SK-N-SH (cell line): ENCODE measurements around the gene ABHD4. TPM values are rescaled to one million over a fixed set of nuclear protein-coding genes. Genes with fewer than 3 reads are reported as not detected.

Source experiments
- CTCF ChIA-PET: fragments of 300-600, 350-600 bp; formaldehyde crosslinking; extraction: SDS; loops from one replicate; lab custom pipeline; 2021; lab: Yijun Ruan, JAX
- POLR2A ChIA-PET: fragments of 350-600 bp; sonication (Branson Sonifier 250); formaldehyde crosslinking; extraction: SDS; loops from one replicate; lab custom pipeline; 2020; ENCODE audit warnings: antibody characterized with exemption, inconsistent platforms; lab: Yijun Ruan, JAX
- DNase-seq: peaks from one replicate; pipeline ENCODE4 v3.0.0; 2012
- H2AFZ ChIP-seq: fragments of 200-600 bp; sonication (generic); 2 replicates; pipeline ENCODE4 v1.8.1; 2016; ENCODE audit warnings: antibody characterized with exemption, mild to moderate bottlenecking, low read depth
- H3F3A ChIP-seq: fragments of 200-600 bp; sonication (generic); replicated peaks from 2 replicates; pipeline ENCODE3; 2016; ENCODE audit warnings: antibody characterized with exemption, mild to moderate bottlenecking; ENCODE audit not compliant: insufficient read depth
- H3K27ac ChIP-seq, 2 experiments: fragments of 200-500 bp in 1 of 2; fragments of 200-600 bp in 1 of 2; sonication (Bioruptor generic) in 1 of 2; sonication (generic), shearing (Covaris generic) in 1 of 2; 2 replicates each; pipeline versions ENCODE4 v1.5.1 to v1.6.1; 2014 to 2016; ENCODE audit warnings: low read depth in 2 of 2, inconsistent platforms in 1 of 2, low read length in 1 of 2, mild to moderate bottlenecking in 1 of 2, mixed read lengths in 1 of 2
- H3K27me3 ChIP-seq: fragments of 200-600 bp; sonication (generic), shearing (Covaris generic); 2 replicates; pipeline ENCODE4 v1.6.1; 2016; ENCODE audit warnings: mixed run types; ENCODE audit not compliant: insufficient read depth
- H3K36me3 ChIP-seq, 2 experiments: fragments of 200-500 bp in 1 of 2; fragments of 200-600 bp in 1 of 2; sonication (Bioruptor generic) in 1 of 2; sonication (generic) in 1 of 2; replicated peaks in 1 of 2; 2 replicates each; pipeline versions ENCODE3 to v1.5.1; 2014 to 2016; ENCODE audit warnings: low read length in 1 of 2, mild to moderate bottlenecking in 1 of 2; ENCODE audit not compliant: insufficient read depth in 2 of 2, control insufficient read depth in 1 of 2
- H3K4me1 ChIP-seq, 2 experiments: fragments of 200-500 bp in 1 of 2; fragments of 200-600 bp in 1 of 2; sonication (Bioruptor generic) in 1 of 2; sonication (generic), shearing (Covaris generic) in 1 of 2; 2 replicates each; pipeline versions ENCODE4 v1.5.1 to v1.6.1; 2014 to 2016; ENCODE audit warnings: low read depth in 1 of 2, low read length in 1 of 2, mixed run types in 1 of 2; ENCODE audit not compliant: insufficient read depth in 2 of 2, control insufficient read depth in 1 of 2
- H3K4me2 ChIP-seq: fragments of 200-600 bp; sonication (generic), shearing (Covaris generic); 2 replicates; pipeline ENCODE4 v1.6.1; 2017; ENCODE audit warnings: mixed run types
- H3K4me3 ChIP-seq, 2 experiments: fragments of 200-500 bp in 1 of 2; fragments of 200-600 bp in 1 of 2; sonication (Bioruptor generic) in 1 of 2; sonication (generic), shearing (Covaris generic) in 1 of 2; 2 replicates each; pipeline versions ENCODE4 v1.5.1 to v1.8.1; 2014 to 2016; ENCODE audit warnings: low read depth in 2 of 2, inconsistent platforms in 1 of 2, low read length in 1 of 2, mild to moderate bottlenecking in 1 of 2, mixed read lengths in 1 of 2, moderate library complexity in 1 of 2
- H3K79me2 ChIP-seq: fragments of 200-600 bp; sonication (generic); 2 replicates; pipeline ENCODE4 v1.8.1; 2017; ENCODE audit warnings: mild to moderate bottlenecking; ENCODE audit not compliant: insufficient read depth
- H3K9ac ChIP-seq: fragments of 200-600 bp; sonication (generic); 2 replicates; pipeline ENCODE4 v1.6.1; 2017; ENCODE audit warnings: mixed run types
- H3K9me2 ChIP-seq: fragments of 200-600 bp; sonication (generic); 2 replicates; pipeline ENCODE4 v1.6.1; 2017; ENCODE audit warnings: mixed run types
- H3K9me3 ChIP-seq: fragments of 200-600 bp; sonication (generic); 2 replicates; pipeline ENCODE4 v1.6.1; 2017; ENCODE audit warnings: mixed run types, mild to moderate bottlenecking, moderate library complexity
- H4K20me1 ChIP-seq: fragments of 200-600 bp; sonication (generic); 2 replicates; pipeline ENCODE4 v1.6.1; 2017; ENCODE audit warnings: mild to moderate bottlenecking, mixed run types; ENCODE audit not compliant: insufficient read depth
- CHD2 ChIP-seq: fragments of 150-350 bp; IDR thresholded peaks from 2 replicates; pipeline ENCODE4 v1.6.1; 2018; ENCODE audit warnings: low read length; ENCODE audit not compliant: partially characterized antibody
- CTCF ChIP-seq: fragments of 200-600 bp; sonication (generic); IDR thresholded peaks from 2 replicates; pipeline ENCODE4 v1.6.1; 2017; ENCODE audit warnings: antibody characterized with exemption, mild to moderate bottlenecking, moderate library complexity
- EP300 ChIP-seq, 2 experiments: IDR thresholded peaks; 2 replicates each; pipeline versions ENCODE4 v1.4.0 to v1.6.1; 2012; ENCODE audit warnings: borderline replicate concordance in 1 of 2, low read depth in 1 of 2, low read length in 1 of 2
- FOSL2 ChIP-seq: IDR thresholded peaks from 2 replicates; pipeline ENCODE4 v1.4.0; 2012; ENCODE audit warnings: low read depth, mild to moderate bottlenecking, moderate library complexity, borderline replicate concordance
- FOXJ3 ChIP-seq: sonication (generic); formaldehyde crosslinking; IDR thresholded peaks from 2 replicates; pipeline ENCODE4 v1.5.1; 2020; ENCODE audit warnings: mild to moderate bottlenecking, missing genetic modification reagents
- GABPA ChIP-seq: IDR thresholded peaks from 2 replicates; pipeline ENCODE4 v1.4.0; 2012; ENCODE audit warnings: low read depth, mild to moderate bottlenecking
- GATA2 ChIP-seq: sonication (generic); formaldehyde crosslinking; IDR thresholded peaks from 2 replicates; pipeline ENCODE4 v1.5.0; 2020; ENCODE audit warnings: mild to moderate bottlenecking, missing genetic modification reagents
- JUND ChIP-seq: IDR thresholded peaks from 2 replicates; pipeline ENCODE4 v1.4.0; 2012
- RAD21 ChIP-seq: IDR thresholded peaks from 2 replicates; pipeline ENCODE4 v1.6.1; 2012; ENCODE audit warnings: mild to moderate bottlenecking, low read length
- RFX5 ChIP-seq: IDR thresholded peaks from 2 replicates; pipeline ENCODE4 v1.6.1; 2012; ENCODE audit warnings: mild to moderate bottlenecking, improper control_type of control experiment, low read length
- SIN3A ChIP-seq: IDR thresholded peaks from 2 replicates; pipeline ENCODE4 v1.6.1; 2012; ENCODE audit warnings: low read depth, mild to moderate bottlenecking, low read length, moderate library complexity, borderline replicate concordance
- SMC3 ChIP-seq: IDR thresholded peaks from 2 replicates; pipeline ENCODE4 v1.6.1; 2012; ENCODE audit warnings: low read depth, low read length, improper control_type of control experiment
- TCF12 ChIP-seq: IDR thresholded peaks from 2 replicates; pipeline ENCODE4 v1.4.0; 2012
- USF2 ChIP-seq: fragments of 150-350 bp; IDR thresholded peaks from 2 replicates; pipeline ENCODE4 v1.6.1; 2017; ENCODE audit warnings: antibody characterized with exemption, low read length, low read depth, borderline replicate concordance
- WGBS: methylation state at CpG from one replicate; pipeline ENCODE4 v1.1.6; 2017; ENCODE audit warnings: low lambda C conversion rate; 5-methylcytosine and 5-hydroxymethylcytosine counted together
- polyA plus RNA-seq, 3 experiments: library from polyadenylated mRNA; depleted of rRNA; stranded (reverse); fragments of >200 nt; gene quantifications; 2 replicates each; pipeline ENCODE4 v1.2.3, GENCODE V29; 2012
- TF ChIP-seq, protein P1 (sequence below): IDR thresholded peaks from 2 replicates; pipeline ENCODE4 v1.4.0; 2012; ENCODE audit warnings: low read depth, borderline replicate concordance
- TF ChIP-seq, protein P2 (sequence below): IDR thresholded peaks from 2 replicates; pipeline ENCODE4; 2012
- TF ChIP-seq, protein P3 (sequence below): IDR thresholded peaks from 2 replicates; pipeline ENCODE4 v1.4.0; 2012; ENCODE audit warnings: low read depth, borderline replicate concordance

The ABHD4 gene
- polyA plus RNA-seq, 1 of the 3 experiments (the other 2 are of a cell fraction), result 15.0 TPM

- no peak overlapping the region for H3K4me2 ChIP-seq
- no peak overlapping the region for H3K9ac ChIP-seq
- no peaks in the 10 kb centered on the region for H3K79me2 ChIP-seq
- WGBS, result 26% methylated on average over 7 of the region's 8 CpGs
- POLR2A ChIA-PET, result no interaction called here
- H2AFZ ChIP-seq, result no peak overlapping the region
- no peaks in the 10 kb centered on the region for H3F3A ChIP-seq
- no peak overlapping the region for H3K4me3 ChIP-seq
- no peaks in the 10 kb centered on the region for H3K36me3 ChIP-seq
- no peak overlapping the region for H3K27ac ChIP-seq
- TF ChIP-seq, protein P1, sequence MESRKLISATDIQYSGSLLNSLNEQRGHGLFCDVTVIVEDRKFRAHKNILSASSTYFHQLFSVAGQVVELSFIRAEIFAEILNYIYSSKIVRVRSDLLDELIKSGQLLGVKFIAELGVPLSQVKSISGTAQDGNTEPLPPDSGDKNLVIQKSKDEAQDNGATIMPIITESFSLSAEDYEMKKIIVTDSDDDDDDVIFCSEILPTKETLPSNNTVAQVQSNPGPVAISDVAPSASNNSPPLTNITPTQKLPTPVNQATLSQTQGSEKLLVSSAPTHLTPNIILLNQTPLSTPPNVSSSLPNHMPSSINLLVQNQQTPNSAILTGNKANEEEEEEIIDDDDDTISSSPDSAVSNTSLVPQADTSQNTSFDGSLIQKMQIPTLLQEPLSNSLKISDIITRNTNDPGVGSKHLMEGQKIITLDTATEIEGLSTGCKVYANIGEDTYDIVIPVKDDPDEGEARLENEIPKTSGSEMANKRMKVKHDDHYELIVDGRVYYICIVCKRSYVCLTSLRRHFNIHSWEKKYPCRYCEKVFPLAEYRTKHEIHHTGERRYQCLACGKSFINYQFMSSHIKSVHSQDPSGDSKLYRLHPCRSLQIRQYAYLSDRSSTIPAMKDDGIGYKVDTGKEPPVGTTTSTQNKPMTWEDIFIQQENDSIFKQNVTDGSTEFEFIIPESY, result no peak
- TF ChIP-seq CTCF (no peak), RAD21 (no peak), FOSL2 (no peak), USF2 (no peak), CHD2 (no peak), SIN3A (no peak), EP300 (IDR thresholded peaks at IDR 0.05; ENCODE audit: borderline replicate concordance in 1 of 2, low read depth in 1 of 2, low read length in 1 of 2) (no peak), TCF12 (no peak), SMC3 (no peak), RFX5 (no peak), JUND (no peak), FOXJ3 (CRISPR knock-in tag) (no peak), GABPA (no peak), GATA2 (CRISPR knock-in tag) (no peak)
- TF ChIP-seq, protein P2, sequence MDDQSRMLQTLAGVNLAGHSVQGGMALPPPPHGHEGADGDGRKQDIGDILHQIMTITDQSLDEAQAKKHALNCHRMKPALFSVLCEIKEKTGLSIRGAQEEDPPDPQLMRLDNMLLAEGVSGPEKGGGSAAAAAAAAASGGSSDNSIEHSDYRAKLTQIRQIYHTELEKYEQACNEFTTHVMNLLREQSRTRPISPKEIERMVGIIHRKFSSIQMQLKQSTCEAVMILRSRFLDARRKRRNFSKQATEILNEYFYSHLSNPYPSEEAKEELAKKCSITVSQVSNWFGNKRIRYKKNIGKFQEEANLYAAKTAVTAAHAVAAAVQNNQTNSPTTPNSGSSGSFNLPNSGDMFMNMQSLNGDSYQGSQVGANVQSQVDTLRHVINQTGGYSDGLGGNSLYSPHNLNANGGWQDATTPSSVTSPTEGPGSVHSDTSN, result no peak
- TF ChIP-seq, protein P3, sequence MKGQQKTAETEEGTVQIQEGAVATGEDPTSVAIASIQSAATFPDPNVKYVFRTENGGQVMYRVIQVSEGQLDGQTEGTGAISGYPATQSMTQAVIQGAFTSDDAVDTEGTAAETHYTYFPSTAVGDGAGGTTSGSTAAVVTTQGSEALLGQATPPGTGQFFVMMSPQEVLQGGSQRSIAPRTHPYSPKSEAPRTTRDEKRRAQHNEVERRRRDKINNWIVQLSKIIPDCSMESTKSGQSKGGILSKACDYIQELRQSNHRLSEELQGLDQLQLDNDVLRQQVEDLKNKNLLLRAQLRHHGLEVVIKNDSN, result no peak
- H3K27me3 ChIP-seq, result peaks cover 6% of the 10 kb centered on the region; the same call in 1 of the 2 replicates
- DNase-seq, result no peak
- H3K9me2 ChIP-seq, result no peaks in the 10 kb centered on the region
- H3K9me3 ChIP-seq, result no peaks in the 10 kb centered on the region
- CTCF ChIA-PET, result interaction anchor here (0.7 to 2.9 kb wide), 6 partner anchors 11 to 197 kb away, joined by 3 to 18 read pairs (median 5); no protein-coding TSS in a partner anchor
- H4K20me1 ChIP-seq, result no peaks in the 10 kb centered on the region
- H3K4me1 ChIP-seq, result no peaks in the 10 kb centered on the region
Observed at GRCh38 chr14:22656945-22657731, 59.0 kb downstream of the ABHD4 start.
